ENCODE results near the gene KHDC4.
A peak's percentile ranks its signal among the peaks of the same experiment; 100 is the strongest.
"Not testable (repeated sequence)": the region's sequence is repeated elsewhere in the genome, so short reads cannot be mapped to it uniquely, and the experiment has no call there.

KHDC4 gene

DNA sequence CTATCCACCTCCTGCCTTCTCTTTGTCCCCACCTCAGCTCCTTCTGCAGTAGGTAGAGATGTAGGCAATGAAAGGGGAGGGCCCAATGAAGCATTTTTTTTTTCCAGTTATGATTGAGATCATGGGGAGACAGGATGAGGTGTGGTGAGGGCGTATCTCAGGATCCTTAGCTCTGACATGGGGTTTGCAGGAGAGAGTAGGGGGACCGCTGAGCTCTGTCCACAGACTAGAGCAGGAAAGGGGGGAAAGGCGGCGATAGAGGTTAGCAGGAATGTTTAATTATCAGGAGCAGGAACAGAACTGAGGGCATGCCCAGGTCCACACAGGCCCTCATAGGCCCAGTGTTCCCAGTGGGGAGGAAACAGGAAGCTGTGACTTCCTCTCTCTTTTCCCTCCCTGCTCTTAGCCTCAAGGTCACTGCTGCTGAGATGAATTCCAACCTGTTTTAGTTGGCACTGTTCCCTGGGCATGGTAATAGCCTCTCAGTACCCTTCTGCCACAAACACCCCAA lies 6.3 kb upstream of the KHDC4 start:
- DNase-seq: no peak

DNA sequence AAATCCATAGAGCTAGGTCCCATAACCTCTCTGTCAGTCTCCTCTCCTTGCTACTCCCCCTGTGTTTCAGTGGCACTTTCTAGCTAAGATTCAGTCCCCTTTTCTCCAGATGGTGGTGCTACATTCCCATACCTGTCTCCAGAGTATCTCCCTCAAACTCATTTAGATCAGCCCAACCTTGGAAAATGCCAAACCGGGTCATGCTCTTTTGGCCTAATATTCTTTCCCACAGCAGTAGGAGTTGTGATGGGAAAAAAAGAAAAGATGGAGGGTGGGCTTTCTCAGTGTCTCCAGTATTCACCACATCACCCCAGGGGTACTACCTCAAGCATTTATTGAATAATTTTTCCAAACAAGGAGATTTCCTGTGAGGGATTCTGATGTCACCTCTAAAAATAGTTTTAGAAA lies 4.0 kb upstream of the KHDC4 start:
- DNase-seq: peak; percentile 23

DNA sequence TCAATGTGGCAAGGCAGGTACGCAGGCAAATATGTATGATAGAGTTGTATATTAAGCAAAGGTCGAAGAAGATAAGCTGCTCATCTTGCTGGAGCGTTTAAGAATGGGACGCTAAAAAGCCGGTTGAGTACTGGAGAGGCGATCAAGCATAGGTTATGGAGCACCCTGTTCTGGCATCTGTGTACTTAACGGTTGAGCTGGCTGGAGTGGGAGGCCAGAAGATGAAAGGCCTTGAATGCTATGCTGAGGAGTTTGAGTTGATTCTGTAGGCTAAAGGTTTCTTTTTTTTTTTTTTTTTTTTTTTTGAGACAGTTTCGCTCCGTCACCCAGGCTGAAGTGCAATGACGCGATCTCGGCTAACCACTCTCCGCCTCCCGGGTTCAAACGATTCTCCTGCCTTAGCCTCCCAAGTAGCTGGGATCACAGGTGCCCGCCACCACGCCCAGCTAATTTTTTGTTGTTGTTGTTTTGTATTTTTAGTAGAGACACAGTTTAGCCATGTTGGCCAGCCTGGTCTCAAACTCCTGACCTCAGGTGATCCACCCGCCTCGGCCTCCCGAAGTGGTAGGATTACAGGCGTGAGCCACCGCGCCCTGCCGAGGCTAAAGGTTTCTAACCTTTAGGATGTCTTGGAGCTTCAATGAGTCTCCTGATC lies 850 bp upstream of the KHDC4 start:
- peak; percentile 78 for DNase-seq

DNA sequence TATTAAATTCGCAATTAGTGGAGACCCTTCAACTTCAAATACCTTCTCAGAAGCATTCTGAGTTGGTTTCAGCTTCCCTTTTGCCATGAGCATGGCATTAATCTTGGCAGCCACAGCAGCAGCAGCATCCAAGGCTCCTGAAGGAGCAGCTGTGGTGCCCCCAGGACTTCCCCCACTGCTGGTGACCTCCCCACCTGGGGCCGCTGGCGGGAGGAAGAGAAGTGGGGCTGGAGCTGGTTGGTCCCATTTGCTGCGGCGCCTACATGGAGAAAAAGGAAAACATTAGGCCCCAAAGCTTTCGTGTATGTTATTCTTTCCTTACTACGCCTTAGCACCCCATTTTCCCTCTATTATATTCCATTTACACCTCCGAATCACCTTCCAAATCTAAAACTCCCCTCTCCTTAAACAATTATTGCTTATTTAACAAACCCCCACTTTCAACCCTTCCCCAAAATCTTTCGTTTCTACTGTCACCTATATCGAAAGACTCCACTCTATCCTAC lies 569 bp downstream of the KHDC4 start:
- DNase-seq: no peak

DNA sequence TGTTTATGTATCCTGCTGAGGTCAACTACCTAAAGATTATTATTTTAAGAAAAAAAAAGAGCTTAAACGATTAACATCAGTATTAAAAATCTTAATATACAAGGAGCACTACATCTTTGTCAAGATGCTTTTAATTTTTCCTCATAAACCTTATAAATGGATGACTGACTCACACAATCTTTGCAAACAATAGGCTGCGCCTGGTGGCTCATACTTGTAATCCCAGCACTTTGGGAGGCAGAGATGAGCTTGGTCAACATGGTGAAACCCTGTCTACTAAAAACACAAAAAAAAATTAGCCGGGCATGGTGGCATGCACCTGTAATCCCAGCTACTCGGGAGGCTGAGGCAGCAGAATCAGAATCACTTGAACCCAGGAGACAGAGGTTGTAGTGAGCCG lies 1.7 kb downstream of the KHDC4 start:
- DNase-seq: no peak

DNA sequence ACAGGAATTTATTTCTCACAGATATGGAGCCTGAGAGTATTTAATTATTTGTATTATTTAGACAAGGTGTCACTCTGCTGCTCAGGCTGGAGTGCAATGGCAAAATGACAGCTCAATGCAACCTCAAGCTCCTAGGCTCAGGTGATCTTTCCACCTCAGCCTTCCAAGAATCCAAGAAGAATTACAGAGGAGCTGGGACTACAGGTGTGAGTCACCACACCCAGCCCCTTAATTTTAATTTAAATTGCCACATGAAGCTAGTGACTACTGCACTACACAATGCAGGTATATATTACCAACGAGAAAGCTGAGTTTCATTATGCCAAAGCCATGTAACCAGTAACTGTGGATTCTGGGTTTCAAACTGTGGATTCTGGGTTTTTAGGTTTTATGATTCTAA lies 2.1 kb downstream of the KHDC4 start:
- DNase-seq: no peak

DNA sequence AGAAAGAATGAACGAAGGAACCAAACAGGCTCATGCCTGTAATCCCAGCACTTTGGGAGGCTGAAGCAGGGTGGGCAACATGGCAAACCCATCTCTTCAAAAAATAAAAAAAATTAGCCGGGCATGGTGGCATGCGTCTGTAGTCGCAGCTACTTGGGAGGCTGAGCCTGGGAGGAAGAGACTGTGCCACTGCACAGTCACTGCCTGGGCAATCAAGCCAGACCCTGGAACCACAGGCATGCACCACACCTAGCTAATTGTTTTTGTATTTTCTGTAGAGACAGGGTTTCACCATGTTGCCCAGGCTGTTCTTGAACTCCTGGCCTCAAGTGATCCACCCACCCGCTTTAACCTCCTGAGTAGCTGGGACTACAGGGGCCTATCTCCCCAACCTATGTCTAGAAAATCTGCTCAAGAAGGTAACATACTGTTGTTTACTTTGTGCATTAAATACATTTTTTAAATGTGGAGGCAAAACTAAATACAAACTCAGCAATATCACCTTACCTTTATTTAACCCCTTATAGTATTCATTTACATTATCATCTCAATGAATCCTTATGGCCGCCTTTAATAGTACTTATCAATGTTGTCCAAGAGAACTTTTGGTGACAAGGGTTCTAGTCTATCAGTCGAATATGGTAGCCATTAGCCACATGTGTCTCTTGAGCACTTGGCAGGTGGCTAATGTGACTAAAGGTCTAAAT lies 2.7 kb downstream of the KHDC4 start:
- DNase-seq: no peak

DNA sequence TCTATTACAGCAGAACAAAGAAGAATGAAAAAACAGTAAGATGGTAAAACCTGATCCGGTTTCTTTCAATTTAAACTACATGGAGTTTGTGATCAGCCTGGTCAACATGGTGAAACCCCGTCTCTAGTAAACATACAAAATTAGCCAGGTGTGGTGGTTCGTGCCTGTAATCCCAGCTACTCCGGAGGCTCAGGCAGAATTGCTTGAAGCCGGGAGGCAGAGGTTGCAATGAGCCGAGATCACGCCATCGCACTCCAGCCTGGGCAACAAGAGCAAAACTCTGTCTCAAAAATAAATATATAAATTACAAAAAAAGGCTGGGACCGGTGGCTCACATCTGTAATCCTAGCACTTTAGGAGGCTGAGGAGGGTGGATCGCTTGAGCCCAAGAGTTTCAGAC lies 3.5 kb downstream of the KHDC4 start:
- DNase-seq: not testable (repeated sequence)

DNA sequence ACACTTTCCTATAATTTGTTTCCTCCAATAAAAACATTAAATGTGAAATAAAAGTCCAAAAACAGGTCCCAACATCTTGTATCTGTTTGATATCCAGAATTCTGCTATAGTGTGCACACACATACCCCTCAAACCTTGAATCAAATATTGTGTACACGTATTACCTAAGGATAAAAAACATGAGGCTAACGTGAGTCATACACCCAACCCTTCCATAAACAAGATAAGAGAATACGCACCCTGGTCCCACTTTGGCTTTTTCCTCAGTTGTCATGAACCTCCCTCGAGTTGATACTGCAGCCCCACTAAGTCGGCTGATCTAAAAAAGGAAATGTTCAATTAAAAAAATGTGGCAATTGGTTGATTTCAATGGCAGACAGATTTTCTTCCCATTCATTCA lies 5.2 kb downstream of the KHDC4 start:
- DNase-seq: no peak

DNA sequence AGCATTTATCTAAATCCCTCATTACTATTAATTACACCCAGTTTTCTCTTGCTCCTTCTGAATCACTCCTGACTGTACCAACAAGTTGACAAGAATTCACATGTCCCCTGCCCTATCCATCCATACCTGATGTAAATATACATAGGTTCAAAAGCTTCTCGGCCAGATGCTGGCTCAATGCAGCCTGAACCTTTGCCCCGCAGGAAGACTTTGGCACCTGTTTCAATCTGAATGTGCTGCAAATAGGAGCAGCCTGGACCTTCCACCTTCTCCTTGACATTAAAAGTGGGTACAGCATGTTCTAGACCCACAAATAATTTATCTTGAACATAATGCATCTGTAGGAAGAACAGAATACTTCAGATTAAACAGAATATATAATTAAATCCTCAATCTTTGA lies 8.7 kb downstream of the KHDC4 start:
- DNase-seq: no peak

DNA sequence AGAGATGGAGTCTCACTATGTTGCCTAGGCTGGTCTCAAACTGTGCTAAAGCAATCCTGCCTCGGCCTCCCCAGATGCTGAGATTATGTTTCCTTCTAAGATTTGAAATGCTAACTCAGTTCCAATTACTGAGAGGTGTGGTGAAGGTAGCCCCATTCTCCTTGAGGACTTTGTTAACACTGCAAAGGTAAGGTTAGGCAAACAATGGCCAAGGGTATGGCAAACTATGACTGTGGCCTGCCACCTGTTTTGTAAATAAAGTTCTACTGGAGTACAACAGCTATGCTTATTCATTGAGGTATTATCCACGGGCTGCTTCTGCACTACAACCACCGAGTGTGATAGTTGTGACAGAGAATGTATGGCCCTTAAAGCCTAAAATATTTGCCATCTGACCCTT lies 13.5 kb downstream of the KHDC4 start:
- no peak for DNase-seq

DNA sequence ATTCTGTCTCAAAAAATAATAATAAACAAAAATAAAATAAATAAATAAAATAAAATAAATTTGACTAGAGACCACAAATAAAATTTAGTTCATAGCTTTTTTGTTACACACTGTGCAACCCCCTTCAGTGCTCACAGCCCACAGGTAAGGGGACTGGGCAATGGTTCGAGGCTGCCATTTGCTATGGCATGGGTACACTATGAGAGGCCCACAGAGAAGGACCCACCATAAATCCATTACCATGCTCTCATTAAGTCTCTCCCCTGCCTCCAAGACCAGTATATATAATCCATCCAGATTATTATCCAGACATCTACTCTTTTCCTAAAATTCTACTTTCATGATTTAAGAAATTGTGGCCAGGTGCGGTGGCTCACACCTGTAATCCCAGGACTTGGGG lies 14.4 kb downstream of the KHDC4 start:
- DNase-seq: no peak

DNA sequence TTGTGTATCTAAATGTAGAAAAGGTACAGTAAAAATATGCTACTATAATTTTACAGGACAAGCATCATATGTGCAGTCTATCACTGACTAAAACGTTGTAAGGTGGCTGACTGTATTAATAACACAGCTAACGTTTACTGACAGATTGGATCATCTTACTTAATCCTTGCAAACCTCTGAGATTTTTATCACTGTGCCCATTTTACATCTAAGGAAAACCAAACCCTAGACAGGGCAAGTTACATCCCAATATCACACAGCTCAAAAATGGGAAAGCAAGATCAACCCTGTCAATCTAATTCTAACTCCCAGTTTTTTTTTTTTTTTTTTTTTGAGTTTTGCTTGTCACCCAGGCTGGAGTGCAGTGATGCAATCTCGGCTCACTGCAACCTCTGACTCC lies 15.6 kb downstream of the KHDC4 start:
- no peak for DNase-seq

DNA sequence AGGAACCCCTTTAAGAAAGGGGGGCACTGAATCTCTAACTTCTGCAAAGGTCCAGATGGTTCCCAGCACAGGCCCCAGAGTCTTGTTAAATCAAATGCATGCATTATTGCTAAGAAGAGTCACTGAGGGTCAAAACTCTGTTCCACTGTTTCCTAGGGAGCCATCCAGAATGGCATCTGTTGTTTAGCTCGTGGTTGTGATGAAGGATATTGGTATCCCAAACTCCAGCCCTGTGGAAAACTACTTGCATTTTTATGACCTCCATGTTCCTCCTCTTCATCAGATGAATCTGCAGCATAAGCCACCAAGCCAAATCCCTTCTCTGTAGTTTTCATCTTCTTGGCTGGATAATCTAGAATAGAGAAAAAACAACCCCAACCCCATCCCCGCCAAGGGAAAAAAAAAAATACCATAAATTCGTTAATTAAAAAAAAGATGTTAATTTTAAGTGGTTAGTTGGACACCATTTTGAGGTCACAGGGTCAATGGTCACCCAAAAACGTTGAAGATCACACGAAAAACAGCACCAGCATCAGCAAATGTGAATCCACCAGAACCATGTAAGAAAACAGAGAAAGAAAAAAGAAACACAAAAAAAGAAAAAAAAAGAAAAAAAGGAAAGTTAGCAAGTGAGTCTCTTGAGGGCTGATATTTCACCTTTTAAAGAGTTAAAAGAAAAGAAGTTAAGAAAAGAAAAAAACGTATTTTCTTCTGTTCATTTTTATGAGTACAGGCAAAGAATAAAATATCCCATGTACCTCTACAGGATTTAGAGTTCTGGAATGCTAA lies 20.1 kb downstream of the KHDC4 start:
- DNase-seq: no peak

DNA sequence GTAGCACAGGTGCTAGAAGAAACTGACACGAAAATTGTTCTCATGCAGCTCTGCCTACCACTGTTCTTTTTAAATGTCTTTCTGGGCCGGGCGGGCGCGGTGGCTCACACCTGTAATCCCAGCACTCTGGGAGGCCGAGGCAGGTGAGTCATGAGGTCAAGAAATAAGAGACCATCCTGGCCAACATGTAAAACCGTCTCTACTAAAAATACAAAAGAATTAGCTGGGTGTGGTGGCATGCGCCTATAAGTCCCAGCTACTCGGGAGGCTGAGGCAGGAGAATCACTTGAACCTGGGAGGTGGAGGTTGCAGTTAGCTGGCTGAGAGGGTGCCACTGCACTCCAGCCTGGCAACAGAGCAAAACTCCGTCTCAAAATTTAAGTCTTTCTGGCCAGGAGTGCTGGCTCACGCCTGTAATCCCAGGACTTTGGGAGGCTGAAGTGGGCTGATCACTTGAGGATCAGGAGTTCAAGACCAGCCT lies 22.1 kb downstream of the KHDC4 start:
- DNase-seq: no peak

DNA sequence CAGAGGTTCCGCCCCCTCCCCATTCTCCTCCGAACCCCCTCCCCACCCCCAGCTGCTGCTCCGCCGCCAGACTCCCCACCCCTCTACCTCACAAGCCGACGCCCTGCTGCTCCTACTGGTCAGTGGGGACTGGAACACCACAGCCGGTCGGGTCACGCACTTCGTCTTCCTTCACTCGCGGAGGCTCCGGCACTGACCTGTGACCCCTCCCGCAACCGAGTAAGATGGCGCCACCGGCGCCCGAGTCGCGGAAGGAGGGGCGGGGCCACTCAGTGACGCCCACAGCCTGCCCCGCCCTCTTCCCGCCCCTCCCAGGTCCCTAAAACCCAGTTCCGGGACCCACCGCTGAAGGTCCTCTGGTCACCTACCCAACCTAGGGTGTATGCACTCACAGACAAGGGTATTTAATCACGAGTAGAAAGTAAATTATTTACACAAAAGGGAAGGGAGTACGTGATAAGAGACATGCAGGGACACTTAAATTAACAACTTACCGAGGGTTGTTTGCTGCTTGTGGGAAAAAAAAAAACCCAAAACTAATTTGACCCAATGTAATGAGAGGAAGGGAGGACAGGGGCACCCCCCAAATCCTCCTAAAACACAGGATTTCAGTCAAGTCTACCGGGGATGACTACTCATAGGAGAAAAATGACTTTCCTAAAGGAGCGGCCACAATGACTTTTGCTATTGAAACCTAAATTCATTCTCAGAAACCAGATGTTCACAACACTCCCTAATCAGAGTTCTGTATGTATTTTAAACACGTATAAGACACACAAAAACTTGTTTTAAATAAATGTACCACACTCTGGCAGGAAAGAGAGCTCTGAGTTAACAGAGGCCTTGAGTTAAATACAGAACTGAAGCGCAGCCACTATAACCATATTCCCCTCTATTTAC lies 22.8 kb downstream of the KHDC4 start, which contains the start of gene RIT1:
Gene RIT1, minus strand, starts transcription at position 194 of the 900 bp plus-strand sequence. CDS start 588 bp downstream, outside the sequence.
- DNase-seq: peak; percentile 50

DNA sequence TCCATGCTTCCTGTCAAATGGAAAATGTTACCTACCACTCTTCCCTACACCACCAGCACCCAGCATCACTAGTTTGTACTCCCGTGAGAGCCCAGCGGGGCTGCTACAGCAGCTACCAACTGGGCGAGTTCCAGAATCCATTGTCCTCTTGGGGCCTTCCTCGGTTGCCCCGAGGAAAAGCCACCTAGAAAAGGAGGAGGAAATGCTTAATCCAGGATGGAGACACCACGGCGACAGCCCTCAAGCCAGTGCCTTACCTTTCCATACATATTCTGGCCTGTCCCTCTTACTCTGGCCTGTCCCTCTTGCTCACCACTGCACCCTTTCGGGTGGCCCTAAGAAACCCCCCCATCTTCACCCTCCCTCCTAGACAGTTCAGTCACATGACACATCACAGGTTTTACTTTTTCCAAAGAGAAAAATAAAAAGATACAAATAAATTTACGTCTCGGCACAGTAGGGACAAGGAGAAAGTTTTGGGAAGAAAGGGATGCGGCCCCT lies 23.5 kb downstream of the KHDC4 start:
- no peak for DNase-seq

DNA sequence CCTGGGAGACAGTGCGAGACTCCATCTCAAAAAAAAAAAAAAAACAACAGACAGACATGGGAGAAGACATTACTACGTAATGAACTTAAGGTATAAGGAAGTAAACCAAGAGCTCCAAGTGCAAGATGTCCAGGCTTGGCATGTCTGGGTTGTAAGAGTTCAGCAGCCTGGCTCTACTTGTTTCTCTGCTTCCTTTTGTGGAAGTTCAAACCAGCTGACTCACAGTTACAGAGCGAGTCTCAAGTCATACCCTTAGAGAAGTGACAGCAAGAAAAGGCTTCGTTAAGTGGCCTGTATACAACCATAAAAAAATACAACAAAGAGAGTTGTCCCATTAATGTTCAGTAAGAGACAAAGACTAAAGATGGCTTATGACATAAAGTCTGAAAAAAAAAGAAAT lies 24.3 kb downstream of the KHDC4 start:
- DNase-seq: no peak

DNA sequence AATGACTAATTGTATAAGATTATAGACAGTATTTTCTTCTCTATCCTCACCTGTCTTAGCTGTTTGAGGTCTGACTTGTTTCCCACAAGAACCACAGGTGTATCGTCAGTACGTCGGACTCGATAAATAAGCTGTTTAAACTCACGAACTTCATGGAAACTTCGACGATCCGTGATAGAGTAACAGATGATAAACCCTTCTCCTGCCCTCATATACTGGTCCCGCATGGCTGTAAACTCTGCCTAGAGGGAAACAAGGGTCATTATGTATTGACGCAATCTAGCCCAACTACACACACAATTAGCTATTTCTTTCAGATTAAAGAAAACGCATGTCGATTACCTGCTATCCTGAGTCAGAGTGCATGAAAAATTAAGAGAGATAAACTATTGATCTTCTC lies 30.0 kb downstream of the KHDC4 start:
- no peak for DNase-seq

DNA sequence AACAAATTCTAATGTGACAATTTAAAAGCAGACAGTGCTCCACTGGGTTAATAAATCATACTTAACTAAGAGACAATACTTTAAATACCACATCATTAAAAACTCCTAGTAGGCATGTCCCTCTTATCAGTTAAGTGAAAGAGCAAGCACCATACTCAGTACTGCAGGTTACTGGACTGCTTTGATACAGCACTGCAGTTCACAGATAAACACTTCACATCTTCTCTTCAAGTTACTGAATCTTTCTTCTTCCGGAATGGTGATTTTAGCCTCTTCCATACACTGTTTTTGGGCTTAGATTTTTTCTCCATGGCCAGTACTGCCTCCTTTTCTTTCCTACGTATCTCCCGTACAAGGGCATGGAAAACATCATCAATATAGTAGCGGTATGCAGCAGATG lies 34.1 kb downstream of the KHDC4 start:
- no peak for DNase-seq

DNA sequence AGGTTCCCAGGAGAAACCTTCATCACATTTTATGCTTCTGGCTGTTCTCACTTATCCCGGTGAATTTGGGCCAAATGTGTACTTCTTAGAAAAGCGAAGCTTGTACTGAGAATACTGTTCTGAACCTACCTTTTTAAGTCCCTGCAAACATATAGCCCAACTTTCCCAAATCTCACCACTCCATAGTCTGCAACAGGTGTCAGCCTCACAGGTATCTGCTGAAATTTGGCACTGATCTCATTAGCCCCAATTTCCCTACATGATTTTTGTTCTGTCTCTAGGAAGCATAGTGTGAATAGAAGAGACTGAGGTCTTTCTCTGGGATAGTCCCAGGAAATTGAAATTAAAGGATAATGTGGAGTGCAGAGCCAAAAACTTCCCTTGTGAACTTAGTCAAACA lies 34.5 kb downstream of the KHDC4 start:
- no peak for DNase-seq

DNA sequence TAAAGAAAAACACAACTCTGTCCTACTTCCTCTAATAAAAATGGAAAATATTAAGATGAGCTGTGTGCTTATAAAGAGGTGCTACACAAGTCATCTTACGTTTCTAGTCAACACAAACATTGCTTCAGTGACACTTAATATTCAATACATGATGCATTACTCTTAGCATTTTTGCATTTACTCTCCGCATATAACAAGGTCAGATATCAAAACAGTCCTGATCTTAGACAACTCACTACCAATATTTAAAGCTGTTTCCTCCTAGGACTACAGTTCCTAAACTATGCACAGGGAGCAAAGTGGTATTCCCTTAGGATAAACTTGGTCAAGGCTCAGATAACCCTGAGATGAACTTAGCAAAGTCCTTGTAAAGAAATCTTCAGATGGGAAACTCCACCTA lies 35.3 kb downstream of the KHDC4 start:
- DNase-seq: no peak
